HT-29 (cell line): Measurements from ENCODE around the gene POLR3A. TPM values are rescaled to one million over a fixed set of nuclear protein-coding genes. Genes with fewer than 3 reads are reported as not detected.
"Not testable (repeated sequence)": the region's sequence is repeated elsewhere in the genome, so short reads cannot be mapped to it uniquely, and the experiment has no call there.

ENCODE experiments used
- DNase-seq: peaks from one replicate; pipeline ENCODE4 v3.0.0-alpha.2; 2015; ENCODE audit warnings: low spot score
- total RNA-seq: library from RNA; depleted of rRNA; stranded (reverse); fragments of >200 nt; shearing (Covaris generic); gene quantifications from 2 replicates; pipeline ENCODE4 v1.2.3, GENCODE V29; 2014; rRNA removed

Gene POLR3A
- total RNA-seq = 9.1 and 10.8 TPM in 2 replicates

DNA sequence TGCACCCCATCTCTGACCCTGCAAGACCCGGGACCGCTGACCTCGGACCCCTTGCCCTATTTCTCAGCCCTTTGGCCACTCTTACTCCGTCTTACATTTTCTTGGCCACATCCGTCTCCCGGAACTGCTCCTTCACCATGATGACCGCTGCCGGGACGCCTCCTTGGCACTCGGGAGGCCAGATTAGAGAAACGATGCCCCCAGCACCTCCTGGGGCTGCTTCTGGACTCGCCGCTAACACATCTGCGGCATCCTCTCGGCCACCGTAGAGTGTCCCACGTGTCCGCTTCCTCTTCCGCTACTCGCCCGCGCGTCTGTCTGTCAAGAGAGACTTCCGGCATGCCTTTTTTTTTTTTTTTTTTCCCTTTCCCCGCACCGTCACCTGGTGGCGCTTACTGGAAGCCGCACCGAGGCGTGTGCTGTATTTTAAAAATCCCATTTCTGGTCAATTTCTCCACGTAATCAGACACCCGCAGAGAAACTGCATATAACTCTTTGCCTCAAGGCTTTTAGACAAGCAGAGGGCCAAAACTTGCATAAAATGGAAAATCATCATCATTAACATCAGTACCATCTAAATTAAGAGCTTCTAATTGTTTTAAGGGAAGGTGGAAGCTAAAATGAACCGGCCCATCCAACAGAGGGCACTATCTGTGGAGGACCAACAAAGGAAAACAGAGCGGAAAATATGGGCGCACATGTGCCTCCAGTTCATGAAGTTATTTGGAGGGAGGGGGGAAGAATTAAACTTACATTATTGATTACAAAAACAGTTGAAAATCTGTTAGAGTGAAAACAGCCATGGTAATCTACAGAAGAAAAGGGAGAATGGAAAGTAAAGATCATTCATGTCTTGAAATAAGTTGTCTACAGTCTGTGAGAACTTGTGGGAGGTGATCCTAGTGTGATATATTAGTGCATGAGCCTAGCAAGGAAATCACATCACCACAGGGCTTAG, at the start of gene POLR3A:
TSS of gene POLR3A (minus strand) at position 247 of the 958 bp plus-strand sequence. CDS start at position 139, 108 bp downstream.
- DNase-seq = peak; percentile 90

DNA sequence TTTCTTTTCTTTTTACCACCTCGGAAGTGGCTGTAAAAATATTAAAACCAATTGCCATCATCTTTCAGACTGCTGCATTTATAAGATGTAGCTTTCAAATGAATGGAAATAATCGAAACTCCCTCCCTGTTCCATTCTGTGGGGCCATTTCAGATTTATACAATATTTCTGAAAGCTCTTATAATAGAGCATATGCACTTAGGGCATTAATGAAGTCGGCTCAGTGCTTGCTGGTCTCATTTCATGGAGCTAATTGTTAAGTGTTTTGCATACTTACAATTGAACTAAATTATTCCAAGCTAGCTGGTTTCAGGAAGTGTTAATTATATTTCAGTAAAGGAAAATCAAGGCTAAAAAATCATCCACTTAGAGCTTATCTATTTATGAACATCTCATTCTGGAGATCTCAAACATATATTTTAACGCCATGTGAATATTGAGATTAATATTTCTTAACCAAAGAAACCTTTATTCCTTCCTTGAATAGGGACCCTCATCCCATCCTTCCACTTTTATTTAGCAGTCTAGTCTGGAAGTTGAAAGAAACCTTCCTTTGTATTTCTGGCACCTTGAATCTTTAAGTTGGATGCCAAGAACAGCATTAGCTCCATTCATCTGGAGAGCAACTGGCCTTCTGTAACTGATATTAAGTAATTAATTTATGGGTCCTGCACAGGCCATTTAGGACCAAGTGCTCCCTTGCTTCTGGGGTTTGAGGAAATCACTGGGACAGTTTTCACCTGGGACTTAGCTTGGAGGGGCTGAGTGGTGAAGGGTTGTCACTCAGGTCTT, 49.4 kb upstream of the POLR3A start:
- no peak for DNase-seq

DNA sequence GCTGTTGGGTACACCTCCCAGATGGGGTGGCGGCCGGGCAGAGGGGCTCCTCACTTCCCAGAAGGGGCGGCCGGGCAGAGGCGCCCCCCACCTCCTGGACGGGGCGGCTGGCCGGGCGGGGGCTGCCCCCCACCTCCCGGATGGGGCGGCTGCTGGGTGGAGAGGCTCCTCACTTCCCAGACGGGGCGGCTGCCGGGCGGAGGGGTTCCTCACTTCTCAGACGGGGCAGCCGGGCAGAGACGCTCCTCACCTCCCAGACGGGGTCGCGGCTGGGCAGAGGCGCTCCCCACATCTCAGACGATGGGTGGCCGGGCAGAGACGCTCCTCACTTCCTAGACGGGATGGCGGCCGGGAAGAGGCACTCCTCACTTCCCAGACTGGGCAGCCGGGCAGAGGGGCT, 46.5 kb upstream of the POLR3A start:
- DNase-seq = not testable (repeated sequence)

DNA sequence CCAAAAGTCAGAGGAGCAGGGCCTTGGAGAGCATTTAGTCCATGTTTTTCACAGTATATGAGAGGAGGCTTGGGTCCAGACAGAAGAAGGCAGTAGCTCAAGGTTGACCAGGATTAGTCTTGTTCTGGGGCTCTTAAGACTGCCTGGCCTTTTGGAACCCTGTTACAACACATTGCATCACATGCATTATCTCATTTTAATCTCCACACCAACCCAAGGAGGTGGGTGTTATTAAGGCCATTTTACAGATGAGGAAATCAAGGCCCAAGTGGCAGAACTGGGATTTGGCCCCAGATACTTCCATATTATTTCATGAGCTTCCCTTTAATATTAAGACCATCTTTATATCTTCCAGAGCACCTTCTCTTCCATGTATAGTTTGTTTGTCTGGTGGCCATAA, 43.2 kb upstream of the POLR3A start:
- no peak for DNase-seq

DNA sequence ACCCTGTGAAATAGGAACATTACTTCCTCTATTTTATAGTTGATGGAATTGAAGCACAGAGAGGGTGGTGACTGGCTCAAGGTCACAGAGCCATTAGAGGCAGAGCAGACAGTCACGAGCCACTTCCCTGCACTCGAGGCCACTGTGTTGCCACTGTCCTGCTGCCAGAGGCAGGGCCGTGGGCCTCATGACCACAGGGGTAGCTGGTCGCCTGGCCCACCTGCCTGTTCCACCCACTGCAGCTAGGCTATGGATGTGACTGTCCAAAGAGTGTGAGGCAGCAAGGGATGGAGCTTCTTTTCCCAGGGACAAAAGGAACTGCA, 42.5 kb upstream of the POLR3A start:
- DNase-seq = no peak

DNA sequence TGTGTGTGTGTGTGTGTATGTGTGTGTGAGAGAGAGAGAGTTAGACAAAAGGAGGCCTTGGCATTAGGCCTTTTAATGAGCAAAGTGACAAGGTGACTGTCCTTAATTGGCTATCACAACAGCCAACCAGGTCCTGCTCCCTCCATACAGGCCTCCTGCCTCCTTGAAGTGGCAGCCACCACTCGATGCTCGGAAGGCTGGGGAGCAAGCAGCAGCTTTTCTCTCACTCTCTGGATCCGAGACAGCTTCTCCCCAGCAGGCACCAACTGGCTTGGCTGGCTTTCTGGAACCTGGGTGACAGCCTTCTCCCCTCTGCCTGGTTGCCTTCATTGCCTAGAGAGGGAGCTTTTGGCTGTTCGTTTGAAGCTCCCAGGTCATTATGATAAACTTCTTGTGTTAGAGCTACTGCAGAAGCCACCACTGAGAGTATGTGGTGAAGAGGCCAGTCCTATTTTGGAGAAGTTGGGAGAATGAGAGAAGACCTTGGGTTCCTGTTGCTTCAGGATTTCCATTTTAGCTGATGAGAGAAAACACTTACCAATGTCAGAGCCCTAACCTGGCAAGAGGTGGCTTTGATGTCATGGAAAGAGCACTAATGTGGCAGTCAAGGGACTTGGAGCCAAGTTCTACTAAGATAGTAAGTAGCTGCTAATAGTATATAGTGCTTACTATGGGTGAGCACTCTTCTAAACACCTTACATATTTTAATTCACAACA, 42.0 kb upstream of the POLR3A start:
- DNase-seq = no peak

DNA sequence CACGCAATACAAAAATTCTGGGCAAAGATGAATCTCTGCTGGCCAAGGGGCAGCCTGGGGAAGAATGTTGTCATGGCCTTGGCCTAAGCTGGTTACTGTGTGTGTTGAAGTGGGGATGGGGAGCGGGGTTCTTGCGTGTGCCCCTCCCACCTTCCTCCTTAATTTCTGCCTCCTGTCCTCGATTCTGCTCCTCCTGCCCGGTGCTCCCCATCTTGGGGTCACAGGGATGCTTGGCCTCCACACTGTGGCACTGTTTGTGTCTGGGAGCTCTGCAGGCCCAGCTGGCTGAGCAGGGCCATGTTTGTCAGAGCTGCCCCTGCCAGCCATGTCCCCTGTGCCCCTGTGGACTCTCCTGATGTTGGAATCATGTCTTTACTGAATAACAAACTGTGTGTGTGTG, 41.4 kb upstream of the POLR3A start:
- no peak for DNase-seq

DNA sequence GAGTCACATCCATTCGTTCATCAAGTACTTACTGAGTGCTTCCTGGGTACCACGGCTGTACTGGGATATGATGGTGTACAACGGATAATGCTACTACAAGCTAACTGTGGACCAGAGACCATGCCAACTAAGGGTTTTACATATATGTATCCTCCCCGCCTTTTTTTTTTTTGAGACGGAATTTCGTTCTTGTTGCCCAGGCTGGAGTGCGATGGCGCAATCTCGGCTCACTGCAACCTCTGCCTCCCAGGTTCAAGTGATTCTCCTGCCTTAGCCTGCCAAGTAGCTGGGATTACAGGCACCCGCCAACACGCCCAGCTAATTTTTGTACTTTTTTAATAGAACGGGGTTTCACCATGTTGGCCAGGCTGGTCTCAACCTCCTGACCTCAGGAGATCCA, 40.7 kb upstream of the POLR3A start:
- not testable (repeated sequence) for DNase-seq

DNA sequence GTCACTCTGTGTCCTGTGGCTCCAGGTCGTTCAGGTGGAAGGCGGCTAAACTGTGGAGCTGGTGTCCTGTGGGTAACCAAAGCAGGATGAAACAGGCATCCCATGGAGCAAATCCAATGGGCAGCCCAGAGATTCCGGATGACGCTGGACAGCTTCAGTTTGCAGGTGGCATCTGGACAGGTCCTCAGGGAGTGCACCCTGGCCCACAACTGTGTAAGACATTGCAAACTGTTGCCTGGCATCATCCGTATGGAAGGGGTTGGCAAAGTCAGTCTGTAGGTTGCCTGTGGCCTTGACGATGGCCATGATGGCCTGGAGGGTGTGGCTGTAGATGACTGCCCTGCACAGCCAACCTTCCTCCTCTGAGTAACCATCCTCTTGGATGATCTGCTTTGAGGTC, 39.8 kb upstream of the POLR3A start:
- no peak for DNase-seq

DNA sequence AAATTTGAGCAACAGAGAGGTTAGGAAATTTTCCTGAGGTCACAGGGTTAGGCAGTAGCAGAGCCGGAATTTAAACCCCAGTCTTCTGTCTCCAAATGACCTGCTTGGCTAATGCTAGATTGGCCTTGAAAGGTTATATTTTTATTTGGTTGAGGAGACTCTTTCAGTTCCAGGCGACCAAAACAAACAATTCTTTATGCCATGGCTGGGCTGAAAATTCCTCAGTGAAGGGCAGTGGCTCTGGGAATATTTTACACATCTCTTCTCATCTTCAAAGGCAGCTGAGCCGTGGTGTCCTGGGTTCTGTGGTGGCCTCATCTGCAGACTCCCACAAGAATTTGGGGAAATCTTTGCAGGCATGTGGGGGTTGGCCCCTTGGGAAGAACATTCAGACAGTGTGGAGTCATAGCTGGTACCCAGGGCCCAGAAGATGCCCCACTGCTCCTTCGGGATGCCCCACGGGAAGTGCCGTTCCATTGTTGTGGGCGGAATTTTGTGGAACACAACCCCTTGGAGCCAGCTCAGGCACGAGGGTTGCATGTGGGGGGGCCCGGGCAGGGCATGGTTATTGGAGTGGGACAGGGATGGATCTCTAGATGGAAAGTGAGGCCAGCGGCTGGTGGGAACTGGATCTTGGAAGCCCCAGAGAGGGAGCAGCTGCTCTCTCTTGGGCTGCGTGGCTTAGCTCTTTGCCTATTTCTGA, 37.6 kb upstream of the POLR3A start:
- no peak for DNase-seq

DNA sequence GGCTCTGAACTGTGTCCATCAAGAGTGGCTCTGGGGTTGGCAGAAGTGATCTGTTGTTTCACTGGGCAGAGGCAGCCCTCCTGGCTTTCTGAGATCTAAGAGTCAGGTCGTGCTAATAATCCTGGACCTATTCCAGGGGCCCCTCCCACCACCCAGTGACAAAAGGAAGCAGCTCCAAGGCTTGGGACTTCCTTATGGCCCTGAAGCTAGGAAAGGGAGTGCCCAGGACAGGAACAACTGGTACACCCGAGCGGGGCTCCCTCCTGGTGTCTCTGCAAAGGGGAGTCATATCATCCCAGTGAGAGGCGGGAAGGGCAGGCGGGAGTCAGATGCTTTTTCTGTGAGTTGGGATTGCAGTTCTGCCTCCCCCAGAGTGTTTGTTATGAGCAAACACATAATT, 36.7 kb upstream of the POLR3A start:
- no peak for DNase-seq

DNA sequence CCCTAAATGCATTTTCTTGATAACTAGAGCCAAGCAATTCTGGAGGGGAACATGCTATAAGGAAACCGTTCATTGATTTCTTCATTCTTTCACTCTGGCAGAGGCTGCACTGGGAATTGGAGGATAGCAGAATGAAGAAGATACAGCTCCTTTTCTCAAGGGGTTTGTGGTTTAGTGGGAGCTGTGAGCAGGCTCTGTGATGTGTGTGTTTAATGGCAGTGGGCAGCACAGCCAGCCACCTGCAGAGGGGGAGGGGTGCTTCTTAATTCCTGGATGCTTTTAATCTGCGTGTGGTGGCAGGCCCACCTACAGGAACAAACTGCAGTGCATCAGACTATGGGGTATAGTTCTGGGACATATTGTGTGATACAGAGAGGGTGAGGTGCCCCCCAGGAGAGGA, 36.3 kb upstream of the POLR3A start:
- no peak for DNase-seq

DNA sequence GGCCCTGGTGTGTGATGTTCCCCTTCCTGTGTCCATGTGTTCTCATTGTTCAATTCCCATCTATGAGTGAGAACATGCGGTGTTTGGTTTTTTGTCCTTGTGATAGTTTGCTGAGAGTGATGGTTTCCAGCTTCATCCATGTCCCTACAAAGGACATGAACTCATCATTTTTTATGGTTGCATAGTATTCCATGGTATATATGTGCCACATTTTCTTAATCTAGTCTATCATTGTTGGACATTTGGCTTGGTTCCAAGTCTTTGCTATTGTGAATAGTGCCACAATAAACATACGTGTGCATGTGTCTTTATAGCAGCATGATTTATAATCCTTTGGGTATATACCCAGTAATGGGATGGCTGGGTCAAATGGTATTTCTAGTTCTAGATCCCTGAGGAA, 35.6 kb upstream of the POLR3A start:
- not testable (repeated sequence) for DNase-seq

DNA sequence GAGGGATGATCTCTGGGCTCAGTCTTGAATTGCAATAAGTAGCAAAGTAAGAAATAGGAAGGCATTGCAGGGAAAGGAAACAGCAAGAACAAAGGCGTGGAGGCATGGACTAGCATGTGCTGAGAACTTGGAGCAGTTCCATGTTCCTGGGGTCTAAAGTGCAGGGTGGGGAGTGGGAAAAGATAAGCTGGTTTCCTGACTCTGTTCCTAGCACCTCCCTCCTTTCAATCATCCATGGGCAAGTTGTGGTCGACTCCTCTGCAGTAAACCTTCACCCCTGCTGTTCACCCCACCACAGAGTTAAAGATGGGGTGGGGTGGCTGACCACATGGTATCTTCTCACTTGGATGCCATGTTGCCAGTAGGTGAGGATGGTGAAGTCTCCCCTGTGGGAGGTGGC, 33.9 kb upstream of the POLR3A start:
- DNase-seq = no peak

DNA sequence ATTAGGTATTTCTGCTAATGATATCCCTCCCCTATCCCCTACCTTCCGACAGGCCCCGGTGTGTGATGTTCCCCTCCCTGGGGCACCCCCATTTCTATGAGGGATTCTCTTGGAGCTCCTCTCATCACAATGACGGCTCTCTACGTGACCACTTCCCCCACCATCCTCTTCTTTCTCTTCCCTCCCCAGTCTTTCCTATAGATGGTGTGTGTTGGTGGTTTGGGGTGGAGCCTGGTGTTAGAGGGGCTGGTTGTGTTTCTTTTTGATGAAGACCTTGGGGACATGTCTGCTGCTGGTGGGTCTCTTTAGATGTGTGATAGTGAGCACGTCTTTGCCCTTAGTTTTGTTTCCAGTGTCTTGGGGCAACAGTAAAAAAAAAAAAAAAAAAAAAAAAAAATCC, 33.0 kb upstream of the POLR3A start:
- DNase-seq = no peak

DNA sequence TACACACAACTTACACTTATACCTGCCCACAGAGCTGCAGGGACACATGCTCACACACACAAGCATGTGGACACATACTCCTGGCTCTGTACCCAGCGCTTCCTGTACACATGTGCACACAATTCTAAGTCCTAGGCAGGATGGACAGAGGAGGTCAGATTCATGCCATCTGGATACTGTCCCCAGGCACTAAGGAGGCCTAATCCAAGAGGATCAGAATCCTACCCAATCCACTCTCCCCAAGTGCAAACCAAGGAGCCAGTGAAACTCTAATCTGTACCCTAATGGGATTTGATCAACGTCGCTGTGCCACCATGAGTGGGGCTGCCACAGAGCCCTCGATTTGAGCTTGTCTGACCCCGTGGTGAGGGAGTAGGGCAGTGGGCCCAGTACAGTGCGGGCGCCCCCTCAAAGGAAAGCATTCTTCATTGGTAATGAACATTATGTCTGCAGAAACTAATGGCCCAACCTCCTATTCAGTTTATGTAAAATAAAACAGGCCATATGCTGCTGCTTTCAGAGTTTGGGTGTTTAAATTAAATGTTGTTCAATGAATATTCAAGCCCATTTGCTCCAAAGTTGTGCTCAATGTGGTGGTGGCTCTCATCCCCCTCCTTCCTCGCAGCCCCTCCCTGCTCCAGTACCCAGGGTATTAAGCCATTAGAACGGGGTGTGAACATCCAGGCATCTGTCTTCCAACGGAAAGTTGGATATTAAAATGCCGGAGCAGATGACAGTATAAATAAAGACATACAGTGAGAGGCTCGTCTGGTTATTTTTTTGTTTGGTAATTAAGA, 30.8 kb upstream of the POLR3A start:
- no peak for DNase-seq

DNA sequence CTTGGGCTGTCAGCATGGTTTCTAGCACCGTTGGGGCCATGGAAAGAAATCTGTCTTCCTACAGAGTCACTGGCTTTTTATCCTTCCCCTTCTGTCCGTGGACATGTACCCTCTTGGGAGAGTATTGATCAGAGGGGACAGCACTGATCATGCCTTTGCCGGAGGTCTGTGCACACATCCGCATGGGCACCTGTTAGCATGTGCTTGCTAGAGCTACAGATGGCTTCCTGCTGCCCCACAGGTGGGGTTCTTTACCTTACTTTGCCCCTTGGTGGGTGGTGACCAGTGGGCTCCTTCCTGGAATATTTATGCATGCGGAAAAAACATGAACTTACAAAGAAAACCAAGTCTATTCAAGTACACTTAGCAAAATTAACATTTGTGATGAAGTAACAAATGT, 29.2 kb upstream of the POLR3A start:
- no peak for DNase-seq

DNA sequence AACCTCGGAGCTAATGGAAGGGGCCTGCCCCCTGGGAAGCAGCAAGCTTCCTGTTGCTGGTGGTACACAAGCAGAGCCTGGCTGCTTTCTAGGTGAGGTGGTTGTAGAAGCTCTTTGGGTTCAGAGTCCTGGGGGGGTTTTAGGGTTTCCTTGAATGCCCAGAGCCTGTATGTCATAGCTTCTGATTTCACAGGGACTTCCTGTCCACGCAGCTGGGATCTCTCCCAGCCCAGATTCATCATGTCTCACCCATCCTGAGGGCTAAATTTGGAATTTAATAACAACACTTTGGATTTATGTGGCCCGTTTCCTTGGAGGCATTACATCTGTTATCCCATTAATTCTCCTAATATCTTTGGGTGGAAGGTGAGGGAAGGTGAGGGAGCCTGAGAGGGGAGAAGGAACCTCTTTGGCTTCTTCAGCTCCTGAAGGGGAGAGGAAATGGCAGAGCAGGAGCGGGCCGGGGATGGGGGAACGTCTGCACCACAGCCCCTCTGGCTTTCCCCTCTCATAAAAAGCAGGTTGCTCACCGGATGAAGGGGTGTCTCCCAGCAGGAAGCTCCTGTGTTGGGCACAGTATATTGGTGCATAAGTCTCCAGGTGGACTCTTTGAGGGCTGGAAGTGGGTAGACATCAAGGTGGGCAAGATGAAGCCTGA, 24.0 kb upstream of the POLR3A start:
- no peak for DNase-seq

DNA sequence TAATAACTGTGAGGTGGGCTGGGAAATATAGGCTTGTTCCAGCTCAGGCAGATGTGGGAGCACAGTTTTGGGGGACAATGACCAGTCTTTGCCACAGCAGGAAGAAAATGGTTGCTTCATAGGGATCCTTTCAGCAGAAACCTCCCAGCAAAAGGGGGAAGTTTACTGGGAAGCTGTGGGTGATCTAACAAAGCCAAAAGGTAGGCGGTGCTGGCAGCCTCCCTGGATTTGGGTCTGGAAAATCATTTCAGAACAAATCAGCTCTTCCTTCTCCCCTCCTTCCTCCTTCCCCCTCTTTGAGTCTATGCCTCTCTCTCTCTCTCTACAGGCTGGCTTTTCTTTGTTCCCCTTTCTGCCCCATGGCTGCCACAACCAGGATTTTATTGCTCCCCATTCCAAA, 20.5 kb upstream of the POLR3A start:
- no peak for DNase-seq

DNA sequence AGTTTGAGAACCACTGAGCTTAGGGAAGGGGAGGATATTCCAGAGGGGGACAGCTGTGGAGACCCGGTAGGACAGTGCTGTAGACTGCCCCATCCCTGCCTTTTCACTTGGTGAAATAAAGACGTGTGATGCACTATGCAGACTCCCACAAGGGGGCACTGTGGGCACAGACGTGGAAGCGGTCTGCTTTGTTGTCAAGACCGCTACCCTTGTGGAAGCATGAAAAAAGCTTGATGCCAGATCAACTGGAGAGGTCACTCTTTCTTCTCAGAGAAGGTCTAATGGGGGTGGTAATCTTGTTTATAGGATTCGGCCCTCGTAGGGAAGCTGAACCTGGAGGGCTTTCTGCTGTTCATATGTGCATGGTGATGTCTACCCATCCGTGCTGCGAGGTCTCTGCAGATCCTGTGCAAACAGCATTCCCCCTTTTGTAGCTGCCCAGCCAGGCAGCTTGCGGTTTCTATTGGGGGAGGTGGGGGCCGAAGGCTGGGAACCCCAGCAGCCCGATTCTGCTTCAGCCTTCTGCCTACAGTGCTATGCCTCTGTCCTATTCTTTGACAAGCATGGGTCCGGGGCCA, 18.1 kb upstream of the POLR3A start:
- peak; percentile 93 for DNase-seq
